Epithelial cell of proximal tubule (primary cell): ENCODE results near the gene LRMDA. TPM values are rescaled to one million over a fixed set of nuclear protein-coding genes. Genes with fewer than 3 reads are reported as not detected.

ENCODE experiments used
- DNase-seq: peaks from one replicate; pipeline ENCODE4 v3.0.0-alpha.2; 2011; ENCODE audit warnings: low read depth
- H3K4me3 ChIP-seq: 2 replicates; pipeline ENCODE4 v1.5.1; 2011; ENCODE audit warnings: low read depth, mild to moderate bottlenecking, low read length
- CTCF ChIP-seq: conservative IDR thresholded peaks from 2 replicates; pipeline ENCODE4 v1.5.1; 2012; ENCODE audit warnings: low read depth, mild to moderate bottlenecking, low read length
- total RNA-seq: library from RNA; depleted of rRNA; stranded (reverse); fragments of >200 nt; gene quantifications from 2 replicates; pipeline ENCODE4 v1.2.3, GENCODE V29; 2015

The LRMDA gene
- total RNA-seq, 1 donor from 2014 or later, result 0.75 TPM

- no peak overlapping the region for H3K4me3 ChIP-seq
- no peak for DNase-seq
- TF ChIP-seq CTCF, result no peak
Measured at GRCh38 chr10:75718991-75719390, 287.6 kb downstream of the LRMDA start.

GRCh38 chr10:75720157-75720556 is 288.7 kb downstream of the LRMDA start:
- H3K4me3 ChIP-seq, result no peak overlapping the region
- DNase-seq, result no peak
- TF ChIP-seq CTCF, result no peak

- no peak for TF ChIP-seq CTCF
- no peak overlapping the region for H3K4me3 ChIP-seq
- no peak for DNase-seq
Measured at GRCh38 chr10:75722020-75722419, 290.6 kb downstream of the LRMDA start.

GRCh38 chr10:75722609-75723008 is 291.2 kb downstream of the LRMDA start:
- no peak for DNase-seq
- no peak for TF ChIP-seq CTCF
- H3K4me3 ChIP-seq, result no peak overlapping the region

GRCh38 chr10:75723319-75723980 is 292.0 kb downstream of the LRMDA start:
- no peak overlapping the region for H3K4me3 ChIP-seq
- no peak for TF ChIP-seq CTCF
- no peak for DNase-seq

GRCh38 chr10:75724047-75724446 is 292.6 kb downstream of the LRMDA start:
- no peak overlapping the region for H3K4me3 ChIP-seq
- TF ChIP-seq CTCF, result no peak
- DNase-seq, result no peak
